Measurements from ENCODE around the gene NFKBIA.
"Not testable (repeated sequence)": the region's sequence is repeated elsewhere in the genome, so short reads cannot be mapped to it uniquely, and the experiment has no call there.

NFKBIA gene

GRCh38 chr14:35405304-35405996 is 901 bp upstream of the NFKBIA start:
- no peak for TF ChIP-seq JUND (IDR thresholded peaks at IDR 0.05; ENCODE audit: low read depth)
- in situ Hi-C loops (cut with HindIII; ENCODE audit: low pct_unique_long_range_greater_than_20kb, low sequenced_read_pairs): no loop called here
- peak in 1 of 2 experiments; percentile 44 for DNase-seq (ENCODE audit: low read depth in 1 of 2, low spot score in 1 of 2)

GRCh38 chr14:35403603-35404448 is 723 bp downstream of the NFKBIA start:
- peak; percentile 87 to 94 for DNase-seq (ENCODE audit: low read depth in 1 of 2, low spot score in 1 of 2)
- in situ Hi-C loops (cut with HindIII; ENCODE audit: low pct_unique_long_range_greater_than_20kb, low sequenced_read_pairs): no loop called here
- TF ChIP-seq JUND (IDR thresholded peaks at IDR 0.05; ENCODE audit: low read depth): no peak

DNA sequence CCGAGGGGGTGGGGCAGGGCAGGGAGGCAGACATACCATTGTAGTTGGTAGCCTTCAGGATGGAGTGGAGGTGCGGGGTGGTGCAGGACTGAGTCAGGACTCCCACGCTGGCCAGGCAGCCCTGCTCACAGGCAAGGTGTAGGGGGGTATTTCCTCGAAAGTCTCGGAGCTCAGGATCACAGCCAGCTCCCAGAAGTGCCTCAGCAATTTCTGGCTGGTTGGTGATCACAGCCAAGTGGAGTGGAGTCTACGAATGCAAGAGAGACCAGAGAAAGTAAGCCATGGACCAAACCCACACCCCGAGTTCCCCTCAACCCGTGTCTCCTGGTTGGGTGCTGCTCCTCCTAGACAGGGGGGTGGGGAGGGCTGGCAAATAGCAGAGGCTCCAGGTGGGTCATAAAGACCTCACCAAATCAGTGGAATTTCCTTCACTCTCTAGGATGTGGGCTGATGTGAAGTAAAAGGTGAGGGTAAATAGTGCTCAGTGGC is 1.4 kb downstream of the NFKBIA start:
- in situ Hi-C loops (cut with HindIII; ENCODE audit: low pct_unique_long_range_greater_than_20kb, low sequenced_read_pairs): no loop called here
- no peak for TF ChIP-seq JUND (IDR thresholded peaks at IDR 0.05; ENCODE audit: low read depth)
- DNase-seq (ENCODE audit: low read depth in 1 of 2, low spot score in 1 of 2): no peak

GRCh38 chr14:35402323-35403113 is 2.0 kb downstream of the NFKBIA start:
- no peak for DNase-seq (ENCODE audit: low read depth in 1 of 2, low spot score in 1 of 2)
- TF ChIP-seq JUND (IDR thresholded peaks at IDR 0.05; ENCODE audit: low read depth): no peak
- in situ Hi-C loops (cut with HindIII; ENCODE audit: low pct_unique_long_range_greater_than_20kb, low sequenced_read_pairs): no loop called here

DNA sequence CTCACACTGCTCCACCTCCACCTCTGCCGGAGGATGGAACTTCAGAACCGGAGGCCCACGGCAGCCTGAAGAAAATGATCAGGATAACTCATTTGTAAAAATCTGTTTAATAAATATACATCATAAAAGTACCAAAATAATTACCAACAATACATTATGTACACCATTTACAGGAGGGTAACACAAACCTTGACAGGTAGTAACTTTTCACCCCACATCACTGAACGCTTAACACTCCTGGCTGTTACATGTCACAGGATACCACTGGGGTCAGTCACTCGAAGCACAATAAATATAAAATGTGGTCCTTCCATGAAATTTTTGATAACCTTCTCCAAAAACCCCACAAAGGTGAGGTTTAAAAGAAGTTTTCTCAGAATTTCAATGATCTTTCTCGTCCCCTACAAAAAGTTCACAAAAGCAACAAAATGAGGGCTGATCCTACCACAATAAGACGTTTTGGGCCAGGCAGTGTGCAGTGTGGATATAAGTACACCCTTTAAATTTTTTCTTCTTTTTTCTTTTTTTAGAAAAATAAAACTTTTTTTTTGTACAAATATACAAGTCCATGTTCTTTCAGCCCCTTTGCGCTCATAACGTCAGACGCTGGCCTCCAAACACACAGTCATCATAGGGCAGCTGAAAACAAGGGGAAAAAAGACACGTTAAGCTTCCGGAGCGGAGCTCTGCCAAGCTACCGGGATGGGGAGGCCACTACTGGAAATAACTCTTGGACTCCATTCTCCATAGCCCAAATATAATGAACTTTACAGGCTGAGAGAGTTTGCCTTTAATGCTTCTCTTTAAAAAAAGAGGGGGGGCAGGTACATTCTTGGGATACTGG is 2.9 kb downstream of the NFKBIA start:
- in situ Hi-C loops (cut with HindIII; ENCODE audit: low pct_unique_long_range_greater_than_20kb, low sequenced_read_pairs): no loop called here
- no peak for DNase-seq (ENCODE audit: low read depth in 1 of 2, low spot score in 1 of 2)
- no peak for TF ChIP-seq JUND (IDR thresholded peaks at IDR 0.05; ENCODE audit: low read depth)

- in situ Hi-C loops (cut with HindIII; ENCODE audit: low pct_unique_long_range_greater_than_20kb, low sequenced_read_pairs): no loop called here
- no peak for TF ChIP-seq JUND (IDR thresholded peaks at IDR 0.05; ENCODE audit: low read depth)
- peak in 1 of 2 experiments; percentile 42 for DNase-seq (ENCODE audit: low read depth in 1 of 2, low spot score in 1 of 2)
These were observed 3.7 kb downstream of the NFKBIA start for GRCh38 chr14:35400648-35401421.

GRCh38 chr14:35399083-35399937 is 5.2 kb downstream of the NFKBIA start:
- DNase-seq (ENCODE audit: low read depth in 1 of 2, low spot score in 1 of 2): no peak
- in situ Hi-C loops (cut with HindIII; ENCODE audit: low pct_unique_long_range_greater_than_20kb, low sequenced_read_pairs): no loop called here
- no peak for TF ChIP-seq JUND (IDR thresholded peaks at IDR 0.05; ENCODE audit: low read depth)

DNA sequence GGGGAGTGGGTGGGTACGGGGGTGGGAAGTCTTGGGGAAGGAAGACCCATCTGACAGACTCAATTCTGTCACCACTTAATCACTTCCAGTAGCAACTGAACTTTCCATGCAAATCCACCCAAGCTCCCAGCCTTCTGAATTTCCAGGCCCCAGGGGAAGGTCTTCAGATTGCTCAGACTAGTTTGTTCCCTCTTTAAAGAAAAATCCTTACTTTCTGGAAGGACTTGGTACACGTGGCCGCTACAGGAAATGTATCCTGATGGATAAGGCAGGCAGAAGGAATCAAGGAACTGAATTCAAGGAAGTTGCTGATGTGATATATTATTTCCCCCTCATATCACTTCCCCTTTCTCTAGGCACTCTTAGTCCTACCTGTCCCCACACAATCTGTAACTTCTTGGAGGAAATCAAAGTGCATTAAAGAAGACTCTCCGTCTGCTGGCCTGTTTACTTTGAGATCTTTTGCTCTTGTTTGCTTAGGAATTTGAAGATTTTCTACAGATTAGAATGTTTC is 6.4 kb downstream of the NFKBIA start:
- no peak for DNase-seq (ENCODE audit: low read depth in 1 of 2, low spot score in 1 of 2)
- in situ Hi-C loops (cut with HindIII; ENCODE audit: low pct_unique_long_range_greater_than_20kb, low sequenced_read_pairs): no loop called here
- no peak for TF ChIP-seq JUND (IDR thresholded peaks at IDR 0.05; ENCODE audit: low read depth)

DNA sequence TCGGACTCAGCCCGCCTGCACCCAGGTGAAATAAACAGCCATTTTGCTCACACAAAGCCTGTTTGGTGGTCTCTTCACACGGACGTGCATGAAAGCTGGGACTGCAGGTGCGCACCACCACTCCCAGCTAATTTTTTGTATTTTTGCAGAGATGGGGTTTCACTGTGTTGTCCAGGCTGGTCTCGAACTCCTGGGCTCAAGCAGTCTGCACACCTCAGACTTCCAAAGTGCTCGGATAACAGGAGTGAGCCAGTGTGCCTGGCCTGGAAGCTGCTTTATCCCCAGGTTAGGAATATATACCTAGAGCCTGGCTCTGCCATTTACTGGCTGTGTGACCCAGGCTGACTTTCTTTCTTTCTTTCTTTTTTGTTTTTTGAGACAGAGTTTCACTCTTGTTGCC is 7.9 kb downstream of the NFKBIA start:
- in situ Hi-C loops (cut with HindIII; ENCODE audit: low pct_unique_long_range_greater_than_20kb, low sequenced_read_pairs); DNase-seq (ENCODE audit: low read depth in 1 of 2, low spot score in 1 of 2): not testable (repeated sequence)

GRCh38 chr14:35395283-35395682 is 9.3 kb downstream of the NFKBIA start:
- TF ChIP-seq JUND (IDR thresholded peaks at IDR 0.05; ENCODE audit: low read depth): no peak
- in situ Hi-C loops (cut with HindIII; ENCODE audit: low pct_unique_long_range_greater_than_20kb, low sequenced_read_pairs): no loop called here
- DNase-seq (ENCODE audit: low read depth in 1 of 2, low spot score in 1 of 2): no peak

Data from T47D (cell line).